SK-N-MC (cell line): ENCODE measurements around the gene BCORL1.

Experiments used
- DNase-seq: peaks from one replicate; pipeline ENCODE4 v3.0.0-alpha.2; 2011; ENCODE audit warnings: low read depth, low spot score
- H3K27ac ChIP-seq: fragments of 200-600 bp; sonication (generic); 2 replicates; pipeline ENCODE4 v1.5.1; 2016; ENCODE audit warnings: mixed run types
- H3K36me3 ChIP-seq: fragments of 200-600 bp; sonication (generic); 2 replicates; pipeline ENCODE4 v1.6.1; 2017; ENCODE audit warnings: antibody characterized with exemption, low read length, mixed read lengths; ENCODE audit not compliant: insufficient read depth
- H3K4me3 ChIP-seq: fragments of 200-600 bp; sonication (generic); 2 replicates; pipeline ENCODE4 v1.5.1; 2016
- H3K9ac ChIP-seq: fragments of 200-600 bp; sonication (generic); 2 replicates; pipeline ENCODE4 v1.8.0; 2017; ENCODE audit warnings: mixed run types, mixed read lengths; ENCODE audit not compliant: insufficient read length
- H3K9me3 ChIP-seq: fragments of 200-600 bp; sonication (generic); 2 replicates; pipeline ENCODE4 v1.6.1; 2017; ENCODE audit warnings: low read depth, mild to moderate bottlenecking, antibody characterized with exemption, low read length, moderate library complexity, mixed read lengths
- EZH2 ChIP-seq: fragments of 200-600 bp; sonication (generic); IDR thresholded peaks from one replicate; pipeline ENCODE4 v1.6.1; 2017; ENCODE audit warnings: antibody characterized with exemption
- FOXP2 ChIP-seq: optimal IDR thresholded peaks from 2 replicates; pipeline ENCODE3; 2011; ENCODE audit warnings: mild to moderate bottlenecking, moderate library complexity; ENCODE audit not compliant: insufficient read depth; ENCODE audit errors: extremely low read length, control extremely low read depth
- POLR2AphosphoS5 ChIP-seq: IDR thresholded peaks from 2 replicates; pipeline ENCODE4 v1.6.1; 2012; ENCODE audit warnings: mild to moderate bottlenecking, low read depth, low read length, borderline replicate concordance

BCORL1 gene

GRCh38 chrX:130034178-130034577 lies 51.7 kb downstream of the BCORL1 start:
- no peak for DNase-seq
- Histone ChIP-seq H3K27ac (no peak overlapping the region), H3K4me3 (no peak overlapping the region), H3K9ac (no peak overlapping the region), H3K36me3 (no peaks in the 10 kb centered on the region; the same call in 1 of the 2 replicates), H3K9me3 (no peaks in the 10 kb centered on the region)
- TF ChIP-seq EZH2 (no peak), POLR2AphosphoS5 (no peak), FOXP2 (no peak)

- DNase-seq = no peak
- Histone ChIP-seq H3K9ac (no peak overlapping the region), H3K4me3 (no peak overlapping the region), H3K27ac (no peak overlapping the region), H3K9me3 (no peaks in the 10 kb centered on the region), H3K36me3 (no peaks in the 10 kb centered on the region; the same call in 1 of the 2 replicates)
- TF ChIP-seq FOXP2 (no peak), EZH2 (no peak), POLR2AphosphoS5 (no peak)
Measured at GRCh38 chrX:130039847-130040246, 57.4 kb downstream of the BCORL1 start.

GRCh38 chrX:130047416-130047815 lies 65.0 kb downstream of the BCORL1 start:
- Histone ChIP-seq H3K9ac (no peak overlapping the region), H3K27ac (no peak overlapping the region), H3K4me3 (no peak overlapping the region), H3K9me3 (no peaks in the 10 kb centered on the region), H3K36me3 (peaks cover 26% of the 10 kb centered on the region)
- TF ChIP-seq FOXP2 = no peak
- no peak for TF ChIP-seq POLR2AphosphoS5
- TF ChIP-seq EZH2 = no peak
- DNase-seq = no peak

GRCh38 chrX:130048686-130049222 lies 66.3 kb downstream of the BCORL1 start:
- no peak for DNase-seq
- TF ChIP-seq FOXP2 = no peak
- TF ChIP-seq EZH2 = no peak
- TF ChIP-seq POLR2AphosphoS5 = no peak
- peaks cover 26% of the 10 kb centered on the region for H3K36me3 ChIP-seq

GRCh38 chrX:130049821-130050220 lies 67.4 kb downstream of the BCORL1 start:
- no peak for DNase-seq
- Histone ChIP-seq H3K9ac (no peak overlapping the region), H3K4me3 (no peak overlapping the region), H3K27ac (no peak overlapping the region), H3K36me3 (peaks cover 26% of the 10 kb centered on the region), H3K9me3 (no peaks in the 10 kb centered on the region)
- no peak for TF ChIP-seq EZH2
- TF ChIP-seq FOXP2 = no peak
- no peak for TF ChIP-seq POLR2AphosphoS5

More at GRCh38 chrX:130048686-130049222, 66.3 kb downstream of the BCORL1 start:
- H3K4me3 ChIP-seq = no peak overlapping the region
- no peaks in the 10 kb centered on the region for H3K9me3 ChIP-seq
- no peak overlapping the region for H3K9ac ChIP-seq
- H3K27ac ChIP-seq = no peak overlapping the region

GRCh38 chrX:130051176-130051845 lies 68.9 kb downstream of the BCORL1 start:
- no peak overlapping the region for H3K9ac ChIP-seq
- no peak overlapping the region for H3K4me3 ChIP-seq
- peaks cover 26% of the 10 kb centered on the region for H3K36me3 ChIP-seq
- TF ChIP-seq POLR2AphosphoS5 (no peak), FOXP2 (no peak), EZH2 (no peak)
- DNase-seq = no peak
- H3K27ac ChIP-seq = no peak overlapping the region
- H3K9me3 ChIP-seq = no peaks in the 10 kb centered on the region

GRCh38 chrX:130053236-130053635 lies 70.8 kb downstream of the BCORL1 start:
- Histone ChIP-seq H3K27ac (no peak overlapping the region), H3K9me3 (no peaks in the 10 kb centered on the region), H3K9ac (no peak overlapping the region), H3K36me3 (peaks cover 13% of the 10 kb centered on the region), H3K4me3 (no peak overlapping the region)
- DNase-seq = no peak
- TF ChIP-seq EZH2 (no peak), POLR2AphosphoS5 (no peak), FOXP2 (no peak)

GRCh38 chrX:130055103-130055502 lies 72.7 kb downstream of the BCORL1 start:
- DNase-seq = no peak

GRCh38 chrX:130055899-130056298 lies 73.5 kb downstream of the BCORL1 start:
- DNase-seq = no peak
- Histone ChIP-seq H3K4me3 (no peak overlapping the region), H3K36me3 (peaks cover 6% of the 10 kb centered on the region; the same call in 1 of the 2 replicates), H3K9ac (no peak overlapping the region), H3K27ac (no peak overlapping the region), H3K9me3 (no peaks in the 10 kb centered on the region)
- TF ChIP-seq POLR2AphosphoS5 (no peak), FOXP2 (no peak), EZH2 (no peak)

More at GRCh38 chrX:130055103-130055502, 72.7 kb downstream of the BCORL1 start:
- Histone ChIP-seq H3K36me3 (peaks cover 6% of the 10 kb centered on the region; the same call in 1 of the 2 replicates), H3K9ac (no peak overlapping the region), H3K9me3 (no peaks in the 10 kb centered on the region), H3K4me3 (no peak overlapping the region), H3K27ac (no peak overlapping the region)
- TF ChIP-seq POLR2AphosphoS5 (no peak), FOXP2 (no peak), EZH2 (no peak)
